Stimulated activated CD4-positive, alpha-beta T cell treated with anti-CD3 and anti-CD28 coated beads, Interleukin-12 subunit alpha, Interleukin-12 subunit beta, amount 100 ng/mL, for 48 hours (primary cell): ENCODE data around the gene TEKT3.

ENCODE experiments used
- DNase-seq, 3 donors: peaks; one replicate each; pipeline ENCODE4 v3.0.0-alpha.2; 2020; ENCODE audit warnings: low read depth in 2 of 3, low spot score in 1 of 3

The TEKT3 gene

DNA sequence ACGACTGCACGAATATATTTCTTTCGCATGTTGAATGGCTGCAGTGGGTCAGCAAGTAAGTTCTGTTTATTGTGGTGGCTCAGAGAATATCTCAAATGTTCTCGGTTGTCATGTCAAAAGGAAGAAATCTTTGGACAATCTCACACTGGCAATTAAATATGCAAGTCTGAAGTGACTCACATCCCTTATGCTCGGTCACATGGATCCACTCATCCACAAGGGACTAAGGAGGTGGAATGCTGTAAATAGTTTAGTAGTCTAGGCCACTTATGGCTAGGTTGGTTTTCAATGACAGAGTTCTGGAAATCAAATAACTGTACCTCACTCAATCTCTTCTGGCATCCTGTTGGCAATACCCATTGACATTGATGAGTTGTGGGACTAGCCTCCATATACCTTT lies 43.2 kb downstream of the TEKT3 start:
- DNase-seq = no peak

DNA sequence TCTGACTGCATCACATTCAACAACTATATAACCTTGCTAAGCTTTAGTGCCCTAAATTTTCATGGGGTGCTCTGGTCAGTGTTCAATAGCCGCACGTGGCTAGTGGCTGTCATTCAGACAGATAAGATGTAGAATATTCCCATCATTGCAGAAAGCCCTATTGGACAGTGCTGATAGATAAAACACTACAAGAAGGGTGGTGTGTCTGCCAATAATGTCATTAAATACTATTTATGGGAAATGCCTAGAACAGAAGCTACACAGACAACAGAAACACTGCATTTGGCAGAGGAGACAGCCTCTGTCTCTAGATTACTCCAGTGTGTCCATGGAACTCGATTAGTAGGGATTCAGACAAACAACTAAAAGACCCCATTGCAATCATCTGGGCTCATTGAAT lies 47.8 kb downstream of the TEKT3 start:
- DNase-seq = no peak

DNA sequence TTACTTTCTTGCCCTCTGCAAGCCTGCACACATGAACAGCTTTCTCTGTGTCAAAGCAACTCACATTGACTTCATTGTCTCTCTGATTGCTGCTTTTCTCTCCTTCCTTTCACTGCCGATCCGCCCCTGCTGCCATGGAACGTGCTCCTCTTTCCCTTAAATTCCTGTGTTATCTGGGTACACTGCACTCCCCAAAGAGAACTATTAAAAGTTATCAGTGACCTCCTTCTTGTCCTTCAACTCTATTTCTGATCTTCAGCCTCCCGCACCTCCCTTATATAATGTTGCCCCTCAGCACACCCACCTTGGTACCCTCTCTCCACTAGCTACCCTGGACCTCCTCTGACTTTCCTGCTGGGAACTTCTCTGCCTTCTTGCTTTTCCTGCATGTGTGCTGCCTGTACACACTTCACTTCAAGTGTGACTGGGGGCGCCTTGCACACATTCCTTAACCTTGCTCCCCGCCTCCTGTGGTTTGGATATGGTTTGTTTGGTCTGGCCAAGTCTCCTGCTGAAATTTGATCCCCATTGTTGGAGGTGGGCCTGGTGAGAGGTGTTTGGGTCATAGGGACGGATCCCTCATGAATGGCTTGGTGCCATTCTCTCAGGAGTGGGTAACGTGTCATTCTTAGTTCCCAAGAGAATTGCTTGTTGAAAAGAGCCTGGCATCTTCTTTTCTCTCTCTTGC lies 49.6 kb downstream of the TEKT3 start:
- DNase-seq = no peak

DNA sequence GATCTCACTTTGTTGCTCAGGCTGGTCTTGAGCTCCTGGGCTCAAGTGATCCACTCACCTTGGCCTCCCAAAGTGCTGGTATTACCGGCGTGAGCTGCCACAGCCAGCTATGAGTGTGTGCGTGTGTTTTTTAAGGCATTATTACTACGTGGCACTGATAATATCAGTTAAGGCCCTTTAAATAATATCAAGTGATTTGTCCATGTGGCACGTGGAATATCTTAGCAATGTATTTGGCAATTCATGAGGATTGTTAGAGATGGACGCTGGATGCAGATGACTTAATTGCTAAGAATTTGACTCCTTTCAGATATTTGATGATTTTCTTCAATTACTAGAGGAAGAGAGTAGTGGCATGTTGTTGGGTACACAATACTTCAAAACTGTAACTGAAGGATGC lies 50.8 kb downstream of the TEKT3 start:
- DNase-seq = no peak

DNA sequence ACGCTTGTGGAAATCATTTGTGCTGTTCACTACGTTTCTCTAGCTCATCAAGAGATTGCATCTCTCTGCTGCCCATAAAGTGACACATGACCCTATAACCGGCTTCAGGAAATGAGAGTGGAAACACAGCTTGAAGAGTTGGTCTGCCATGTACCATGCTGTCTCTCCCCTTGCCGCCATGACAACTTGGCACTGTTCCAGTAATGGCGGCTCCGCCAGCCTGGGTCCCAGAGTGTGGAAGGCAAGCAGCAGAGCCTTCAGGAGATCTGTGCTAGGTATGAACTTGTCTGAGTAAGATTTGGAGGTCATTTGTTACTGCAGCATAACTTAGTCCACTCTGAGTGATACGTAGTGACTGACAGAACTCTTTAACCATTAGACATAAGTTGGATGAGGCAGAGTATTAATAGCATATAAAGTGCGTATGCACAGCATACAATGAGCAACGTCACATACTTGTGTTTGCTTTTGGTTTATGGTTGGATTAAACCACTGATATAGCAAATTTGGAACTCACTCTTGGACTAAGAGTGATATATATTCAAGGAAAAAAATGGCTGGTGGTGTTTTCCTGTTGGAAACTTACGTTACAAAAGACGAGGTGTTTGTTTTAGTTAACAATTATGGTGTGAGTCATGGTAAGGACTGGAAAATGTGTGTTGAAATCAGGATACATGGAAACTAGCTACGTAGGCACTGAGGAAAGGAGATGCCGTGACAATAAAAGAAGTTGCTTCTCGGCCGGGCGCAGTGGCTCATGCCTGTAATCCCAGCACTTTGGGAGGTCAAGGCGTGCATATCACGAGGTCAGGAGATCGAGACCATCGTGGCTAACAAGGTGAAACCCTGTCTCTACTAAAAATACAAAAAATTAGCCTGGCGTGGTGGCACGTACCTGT lies 51.9 kb downstream of the TEKT3 start:
- DNase-seq = no peak

DNA sequence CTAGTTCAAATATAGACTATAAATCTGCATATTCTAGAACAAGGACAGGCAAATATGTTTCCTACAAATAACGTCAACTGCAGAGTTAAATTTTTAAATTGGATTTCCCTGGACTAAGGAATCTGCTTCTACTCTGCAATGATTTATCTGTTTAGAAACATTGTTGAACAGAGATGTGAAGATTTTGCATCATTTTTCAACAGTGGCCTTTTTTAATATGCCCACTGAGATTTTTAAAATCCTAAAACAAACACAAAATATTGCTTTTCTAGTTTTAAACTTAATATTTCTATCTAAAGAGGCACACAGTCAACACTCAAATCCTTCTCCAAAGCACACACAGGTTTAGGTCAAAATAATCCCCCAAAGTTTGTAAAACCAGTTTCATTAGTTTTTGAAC lies 52.5 kb downstream of the TEKT3 start:
- no peak for DNase-seq

DNA sequence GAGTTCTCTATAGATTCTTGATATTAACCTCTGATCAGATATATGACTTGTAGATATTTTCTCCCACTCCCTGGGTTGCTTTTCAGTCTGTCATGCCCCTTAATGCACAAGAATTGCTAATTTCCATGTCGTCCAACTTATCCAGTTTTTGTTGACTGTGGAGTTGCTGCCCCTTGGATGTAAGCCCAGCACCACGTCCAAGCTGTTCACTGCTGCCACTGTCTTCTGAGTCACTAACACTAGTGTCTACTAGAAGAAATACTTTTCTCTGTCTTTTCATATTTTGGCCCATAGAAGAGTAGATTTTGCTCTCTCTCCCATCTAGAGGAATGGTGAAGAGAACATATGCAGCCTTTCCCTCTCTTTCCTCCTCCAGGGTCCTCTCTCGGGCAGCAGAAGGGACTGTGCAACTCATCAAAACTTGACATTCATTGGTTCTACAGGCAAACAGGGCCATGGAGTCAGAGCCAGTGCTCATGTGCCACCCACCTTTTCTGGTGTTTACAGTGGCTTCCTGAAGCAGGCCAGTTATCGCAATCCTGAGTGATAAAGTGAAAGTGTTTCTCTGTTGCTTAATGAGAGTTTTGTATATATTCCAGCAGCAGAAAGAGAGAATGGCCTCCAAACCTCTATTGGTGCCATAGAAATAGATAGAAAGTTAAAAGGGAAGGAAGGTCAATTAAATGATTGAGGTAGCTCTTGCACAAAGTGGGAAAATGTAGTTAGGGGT lies 53.7 kb downstream of the TEKT3 start:
- no peak for DNase-seq

DNA sequence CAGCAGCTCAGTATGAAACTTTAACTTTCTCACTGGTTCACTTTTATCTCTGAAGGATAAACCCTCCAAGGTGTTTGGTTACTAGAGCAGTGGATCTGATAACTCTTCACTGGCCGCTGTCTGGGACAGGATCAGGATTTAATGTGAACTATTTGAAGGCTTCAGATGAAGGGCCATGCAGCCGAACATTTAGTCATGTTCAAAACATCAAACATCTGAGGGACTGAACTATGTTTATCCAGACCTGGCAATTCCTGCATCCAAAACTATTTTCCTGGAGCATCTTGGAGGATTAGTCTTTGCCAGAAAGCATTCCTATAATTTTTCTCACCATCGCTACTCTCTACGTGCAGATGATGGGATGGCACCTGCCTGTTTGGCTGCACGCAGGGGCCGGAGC lies 55.9 kb downstream of the TEKT3 start:
- DNase-seq = no peak

DNA sequence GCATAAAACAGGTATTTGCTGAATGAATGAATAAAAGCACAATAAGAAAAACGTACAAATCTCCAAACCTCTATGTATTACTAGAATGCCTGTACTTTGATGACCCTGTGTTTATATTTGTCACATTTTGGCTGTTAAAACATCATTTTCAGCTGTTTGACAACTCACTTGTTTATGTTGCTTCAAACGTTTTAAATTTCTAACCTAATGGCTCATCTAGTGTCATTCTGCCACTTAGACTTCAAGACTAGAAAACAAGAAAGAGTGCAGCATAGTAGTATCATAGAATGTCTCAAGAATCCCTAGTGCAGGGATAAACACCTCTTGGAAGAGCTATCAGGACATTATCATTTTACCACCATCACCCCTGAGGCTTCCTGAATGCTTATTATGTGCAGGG lies 56.9 kb downstream of the TEKT3 start:
- DNase-seq = no peak

DNA sequence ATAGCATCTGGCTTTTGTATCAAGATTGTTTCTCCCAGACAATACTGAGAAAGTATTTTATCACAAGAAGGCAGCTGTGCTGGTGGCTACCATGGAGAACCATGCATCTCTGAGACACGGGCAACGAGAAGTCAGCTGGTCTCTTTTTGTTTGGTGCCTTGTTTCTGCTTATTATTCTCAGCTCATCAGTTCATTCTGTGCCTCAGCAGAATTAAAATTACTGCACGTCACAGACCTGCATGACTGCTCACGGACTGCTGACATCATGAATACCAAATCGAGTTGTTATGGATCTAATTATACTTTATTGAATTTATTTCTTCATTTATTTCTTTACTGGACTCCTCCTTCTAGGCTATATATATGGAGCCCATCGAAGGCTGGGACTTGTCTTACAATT lies 57.3 kb downstream of the TEKT3 start:
- DNase-seq = no peak

DNA sequence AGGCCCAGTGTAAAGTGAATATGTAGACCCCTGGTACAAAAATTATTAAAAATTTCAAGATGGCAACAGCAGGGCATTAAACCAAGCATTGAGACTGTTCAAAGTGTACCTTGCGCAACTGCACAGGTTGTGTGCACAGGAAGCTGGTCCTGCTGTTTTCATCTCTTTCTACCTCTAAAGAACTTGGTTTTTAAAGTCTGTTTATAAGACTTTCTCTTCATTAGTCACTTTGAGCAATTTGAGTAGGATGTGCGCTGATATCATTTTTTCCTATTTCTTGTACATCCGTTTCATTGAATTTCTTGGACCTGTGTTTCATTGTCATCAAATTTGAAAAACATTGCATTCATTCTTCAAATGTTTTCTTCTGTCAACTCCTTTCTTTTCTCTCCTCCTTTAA lies 59.5 kb downstream of the TEKT3 start:
- no peak for DNase-seq

DNA sequence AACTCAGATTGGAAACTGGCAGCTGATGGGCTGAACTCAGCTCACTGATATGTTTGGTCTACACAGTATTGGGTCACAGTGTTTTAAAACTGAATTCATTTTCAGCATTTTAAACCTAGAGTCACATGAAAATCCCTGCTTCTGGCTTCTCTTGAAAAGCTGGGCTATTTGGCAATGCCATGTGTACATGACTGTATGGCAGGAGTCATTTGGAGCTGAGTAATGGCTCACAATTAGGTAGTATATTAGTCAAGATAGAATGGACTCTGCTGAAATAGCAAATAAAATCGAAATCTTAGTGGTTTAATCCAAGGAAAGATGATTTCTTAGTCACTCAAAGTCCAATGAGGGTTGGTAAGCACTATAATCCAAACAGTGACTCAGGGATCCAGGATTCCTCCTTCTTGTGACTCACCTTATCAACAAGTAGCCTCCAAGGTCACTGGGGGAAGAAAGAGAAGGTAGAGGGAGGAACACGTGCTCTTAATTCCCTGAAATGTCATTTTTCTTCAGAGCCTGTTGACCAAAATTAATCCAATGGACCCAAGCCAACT lies 62.4 kb downstream of the TEKT3 start:
- DNase-seq = no peak

DNA sequence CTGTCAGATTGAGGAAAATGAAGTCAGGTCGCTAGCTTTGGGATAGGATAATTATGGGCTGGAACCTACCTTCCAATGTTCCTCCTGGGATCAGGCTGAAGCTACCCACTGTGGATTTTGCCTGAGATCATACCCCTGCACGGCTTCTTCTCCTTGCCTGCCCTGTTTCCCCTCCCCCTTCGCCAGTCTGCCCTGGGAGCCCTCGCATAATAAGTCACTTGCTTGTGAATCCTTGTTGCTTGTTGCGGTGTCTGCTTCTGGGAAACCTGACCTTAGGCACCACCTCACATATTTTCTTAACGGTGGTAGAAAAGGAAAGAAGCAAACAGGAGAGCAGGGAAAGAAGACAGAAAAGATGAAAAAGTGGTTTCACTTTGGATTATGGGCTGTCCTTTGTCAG lies 63.0 kb downstream of the TEKT3 start:
- DNase-seq = no peak

DNA sequence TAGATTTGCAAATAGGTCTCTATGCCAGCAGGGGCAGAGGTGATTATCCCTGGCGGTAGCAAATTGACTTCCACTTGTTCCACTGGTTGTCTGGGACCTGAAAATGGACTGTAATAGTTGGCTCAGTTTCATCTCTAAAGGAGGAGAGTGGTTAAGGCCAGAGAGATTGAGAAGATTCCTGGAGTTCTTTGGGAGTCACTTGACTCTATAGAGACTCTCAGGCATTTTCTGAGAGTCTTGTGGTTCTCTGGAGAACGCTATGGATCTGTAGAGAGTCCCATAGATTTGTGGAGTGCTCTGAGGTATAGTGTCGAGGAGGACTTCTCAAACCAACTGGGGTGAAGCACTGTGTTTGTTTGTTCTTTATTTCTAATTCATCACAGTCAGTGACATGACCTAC lies 67.4 kb downstream of the TEKT3 start:
- no peak for DNase-seq

DNA sequence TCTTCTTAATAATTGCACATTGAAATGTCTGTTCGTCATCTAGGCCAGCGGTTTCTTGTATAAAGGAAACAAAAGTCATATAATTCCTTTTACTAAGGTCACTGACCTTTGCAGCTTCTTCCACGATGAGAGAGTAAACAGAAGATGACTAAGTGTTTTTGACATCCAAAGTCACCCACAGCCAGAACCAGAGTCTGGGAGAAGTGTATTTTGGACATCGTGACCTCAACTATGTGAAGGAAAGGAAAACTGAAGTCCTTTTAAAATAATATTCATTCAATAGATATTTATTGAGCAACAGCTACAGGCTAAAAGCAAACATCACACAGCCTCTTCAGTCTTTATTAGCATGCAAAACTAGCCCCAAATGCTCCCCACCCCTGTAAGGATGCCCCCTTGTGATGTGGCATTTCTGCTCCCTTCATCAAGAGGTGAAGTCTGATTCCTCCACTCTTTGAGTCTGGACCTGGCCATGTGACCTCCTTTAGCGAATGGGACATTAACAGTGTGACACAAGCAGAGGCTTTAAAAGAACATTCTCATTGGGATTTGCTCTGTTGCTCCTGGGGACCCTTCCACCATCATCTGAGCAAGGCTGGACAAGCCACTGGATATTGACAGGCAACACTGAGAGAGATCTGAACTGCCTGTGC lies 68.1 kb downstream of the TEKT3 start:
- DNase-seq = no peak

DNA sequence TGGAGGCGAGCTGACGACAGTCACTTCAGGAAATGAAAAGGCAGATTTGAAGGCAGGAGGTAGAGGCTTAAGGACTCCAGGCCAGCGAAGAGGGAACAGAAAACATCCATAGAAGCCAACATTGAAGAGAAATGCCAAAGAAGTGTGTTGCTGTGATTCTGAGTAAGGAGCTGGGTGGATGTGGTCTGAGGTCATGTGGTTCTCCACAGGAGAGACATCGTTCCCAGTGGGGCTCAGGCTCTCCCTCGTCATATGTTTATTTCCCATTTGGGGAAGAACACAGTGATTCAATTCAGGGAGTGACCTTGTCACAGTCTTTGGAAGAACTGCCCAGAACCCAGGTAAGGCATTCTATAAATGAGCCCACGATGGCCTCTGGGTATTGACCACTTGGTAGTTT lies 69.7 kb downstream of the TEKT3 start:
- no peak for DNase-seq

DNA sequence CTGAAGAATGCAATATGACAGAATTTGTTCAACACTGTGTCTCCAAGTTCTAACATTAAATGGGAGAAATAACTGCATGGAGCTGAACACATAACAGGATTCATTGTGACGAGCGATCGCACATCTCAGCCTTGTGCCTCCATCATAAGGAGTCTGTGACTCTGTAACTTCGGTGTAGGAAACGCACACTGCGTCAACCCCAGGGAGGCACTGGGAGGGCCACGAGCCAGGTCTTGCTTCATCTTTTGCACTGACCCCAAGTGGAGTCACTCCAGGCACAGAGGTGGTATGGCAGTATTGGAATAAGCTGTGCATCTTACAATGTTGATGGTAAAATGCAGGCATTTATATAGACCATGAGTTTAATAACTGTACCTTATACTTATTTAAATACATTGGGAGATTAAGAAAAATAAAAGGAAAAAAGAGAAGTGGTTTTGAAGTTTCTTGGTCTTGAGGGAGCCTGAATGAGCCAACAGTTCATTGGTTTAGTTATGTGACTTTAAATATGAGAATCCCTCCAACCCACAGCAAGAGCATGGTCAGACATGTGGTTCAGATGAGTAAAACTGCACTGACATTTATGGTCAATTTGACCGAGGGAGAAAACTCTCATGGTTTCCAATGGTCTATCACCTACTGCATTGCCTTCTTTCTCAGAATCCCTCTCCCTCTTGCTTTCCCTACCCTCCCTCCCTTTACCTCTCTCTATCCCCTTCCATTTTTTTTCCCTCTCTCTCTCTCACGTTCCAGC lies 70.6 kb downstream of the TEKT3 start:
- no peak for DNase-seq

DNA sequence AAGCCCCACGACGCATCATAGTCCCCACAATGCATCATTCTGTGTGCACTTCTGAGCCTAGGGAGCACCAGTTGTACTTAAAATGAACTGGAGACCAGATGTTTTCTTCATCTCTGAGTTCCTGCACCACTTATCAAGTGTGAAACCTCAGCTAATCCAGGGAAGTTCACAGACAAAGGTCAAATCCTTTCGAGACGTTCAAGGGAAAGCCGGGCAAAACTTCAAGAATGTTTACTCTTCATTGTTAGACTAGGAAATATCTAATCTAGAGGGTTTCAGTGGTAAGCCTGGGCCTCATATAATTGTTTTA lies 71.7 kb downstream of the TEKT3 start:
- DNase-seq = no peak

DNA sequence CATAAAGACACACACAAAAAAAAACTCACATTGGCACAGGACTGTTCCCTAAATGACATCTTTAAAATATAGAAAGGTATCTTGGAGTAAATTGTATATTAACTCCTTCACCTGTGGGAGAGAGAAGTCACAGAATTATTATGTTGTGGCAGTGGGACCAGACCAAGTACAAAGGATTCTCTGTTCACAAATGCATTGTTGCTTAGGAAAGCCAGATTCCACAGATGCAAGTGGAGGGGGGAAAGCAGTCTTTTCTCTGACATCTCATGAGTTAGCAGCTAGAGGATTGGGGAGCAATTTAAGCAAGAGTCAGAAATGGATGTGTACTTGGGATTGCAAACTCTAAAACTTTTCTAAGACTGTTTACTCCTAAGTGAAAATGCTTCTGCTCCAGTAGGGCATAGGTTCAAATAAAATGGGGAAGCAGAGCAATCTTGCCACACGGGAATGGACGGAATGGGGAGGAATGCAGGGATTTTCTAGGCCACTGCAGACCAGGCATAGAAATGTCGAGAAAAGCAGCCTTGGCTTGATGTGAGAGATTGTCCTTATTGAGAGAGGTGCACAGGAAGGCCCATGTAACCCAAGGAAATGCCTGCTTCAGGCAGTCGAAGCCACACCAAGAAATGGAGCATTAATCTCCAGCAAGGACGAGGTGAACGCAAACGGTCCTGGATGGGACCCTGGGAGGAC lies 72.2 kb downstream of the TEKT3 start:
- no peak for DNase-seq

DNA sequence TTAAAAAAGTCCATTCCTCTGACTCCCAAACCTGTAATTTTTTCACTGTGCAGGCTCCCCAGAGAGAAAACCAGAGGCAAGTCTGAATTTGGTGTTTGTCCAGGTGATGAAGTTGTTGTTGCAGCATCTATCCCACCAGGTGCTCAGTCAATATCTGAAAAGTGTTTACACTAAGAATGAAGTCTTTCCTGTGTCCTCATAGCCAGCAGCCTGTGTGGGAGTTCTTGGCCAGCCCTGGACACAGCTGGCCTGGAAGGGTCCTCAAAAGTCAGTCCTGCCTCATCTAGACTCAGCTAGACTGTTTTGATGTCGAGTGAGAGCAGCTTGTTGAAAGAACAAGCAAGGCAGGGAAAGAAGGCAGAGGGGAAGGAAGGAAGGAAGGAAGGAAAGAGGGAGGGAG lies 72.9 kb downstream of the TEKT3 start:
- no peak for DNase-seq
